Measurements from ENCODE around the gene CUL2. TPM values are rescaled to one million over a fixed set of nuclear protein-coding genes. Genes with fewer than 3 reads are reported as not detected.

CUL2 gene
- total and polyA plus RNA-seq, 2 donors (not counting 1 experiment from before 2014, with no cell fraction given) = 7.3 to 36.9 TPM

DNA sequence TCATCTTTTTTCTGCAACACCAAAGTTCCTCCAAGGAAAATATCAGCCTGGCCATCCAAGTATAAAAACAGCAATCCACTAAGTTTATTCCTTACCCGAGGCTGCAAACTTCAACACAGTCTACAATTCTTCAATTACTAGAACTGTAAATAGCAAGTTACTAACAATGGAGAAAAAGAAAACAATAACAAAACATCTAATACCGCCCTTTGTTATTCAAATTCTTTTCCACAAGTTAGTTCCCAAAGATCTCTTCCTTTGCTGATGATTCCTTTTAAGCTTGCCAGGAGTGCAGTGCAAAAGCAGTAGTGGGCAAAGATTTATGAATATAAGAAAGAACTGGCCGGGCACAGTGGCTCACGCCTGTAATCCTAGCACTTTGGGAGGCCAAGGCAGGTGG, 86.2 kb downstream of the CUL2 start:
- intact Hi-C loops (cut with micrococcal nuclease) = no loop called here
- H2AFZ ChIP-seq (ENCODE audit: insufficient read depth, low read depth, low read length, poor library complexity, severe bottlenecking) = no peak overlapping the region
- Mint-ChIP-seq H3K27ac (no peak overlapping the region), H3K9me3 (ENCODE audit: insufficient read depth) (no peaks in the 10 kb centered on the region), H3K4me3 (no peak overlapping the region), H3K27me3 (no peaks in the 10 kb centered on the region), H3K4me1 (no peaks in the 10 kb centered on the region)
- no peaks in the 10 kb centered on the region for H3K79me2 ChIP-seq (ENCODE audit: control insufficient read depth, insufficient read depth, low read length)
- ChIA-PET POLR2A (no interaction called here), CTCF (no interaction called here)
- H3K36me3 ChIP-seq (replicated peaks in 1 of 2; ENCODE audit: control extremely low read depth in 1 of 2, control insufficient read depth in 1 of 2, extremely low read depth in 1 of 2, insufficient read depth in 2 of 2, low read length in 1 of 2) = peaks cover 4 to 6% of the 10 kb centered on the region in 2 experiments
- no peak for ATAC-seq (ENCODE audit: low read depth)
- H3K9ac ChIP-seq (ENCODE audit: low read length) = no peak overlapping the region
- no peak for TF ChIP-seq EZH2 (IDR thresholded peaks at IDR 0.05; ENCODE audit: borderline replicate concordance, insufficient read depth, low read depth, low read length, poor library complexity, severe bottlenecking)
- TF ChIP-seq, protein P1, sequence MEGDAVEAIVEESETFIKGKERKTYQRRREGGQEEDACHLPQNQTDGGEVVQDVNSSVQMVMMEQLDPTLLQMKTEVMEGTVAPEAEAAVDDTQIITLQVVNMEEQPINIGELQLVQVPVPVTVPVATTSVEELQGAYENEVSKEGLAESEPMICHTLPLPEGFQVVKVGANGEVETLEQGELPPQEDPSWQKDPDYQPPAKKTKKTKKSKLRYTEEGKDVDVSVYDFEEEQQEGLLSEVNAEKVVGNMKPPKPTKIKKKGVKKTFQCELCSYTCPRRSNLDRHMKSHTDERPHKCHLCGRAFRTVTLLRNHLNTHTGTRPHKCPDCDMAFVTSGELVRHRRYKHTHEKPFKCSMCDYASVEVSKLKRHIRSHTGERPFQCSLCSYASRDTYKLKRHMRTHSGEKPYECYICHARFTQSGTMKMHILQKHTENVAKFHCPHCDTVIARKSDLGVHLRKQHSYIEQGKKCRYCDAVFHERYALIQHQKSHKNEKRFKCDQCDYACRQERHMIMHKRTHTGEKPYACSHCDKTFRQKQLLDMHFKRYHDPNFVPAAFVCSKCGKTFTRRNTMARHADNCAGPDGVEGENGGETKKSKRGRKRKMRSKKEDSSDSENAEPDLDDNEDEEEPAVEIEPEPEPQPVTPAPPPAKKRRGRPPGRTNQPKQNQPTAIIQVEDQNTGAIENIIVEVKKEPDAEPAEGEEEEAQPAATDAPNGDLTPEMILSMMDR (IDR thresholded peaks at IDR 0.05) = no peak
- no peaks in the 10 kb centered on the region for H3K4me1 ChIP-seq (ENCODE audit: control insufficient read depth in 2 of 2, insufficient read depth in 2 of 2, low read length in 2 of 2)
- no peaks in the 10 kb centered on the region for H3K27me3 ChIP-seq (replicated peaks in 1 of 4; ENCODE audit: control extremely low read depth in 1 of 4, control insufficient read depth in 3 of 4, insufficient read depth in 4 of 4, low read length in 3 of 4)
- H3K4me3 ChIP-seq (ENCODE audit: control extremely low read depth in 1 of 5, extremely low read depth in 1 of 5, insufficient read depth in 1 of 5, low read depth in 2 of 5, low read length in 4 of 5) = no peak overlapping the region
- DNase-seq = no peak
- no peaks in the 10 kb centered on the region for H3K9me3 ChIP-seq (ENCODE audit: control extremely low read depth in 1 of 3, control insufficient read depth in 2 of 3, insufficient read depth in 1 of 3, low read length in 2 of 3)
- H3K4me2 ChIP-seq (replicated peaks; ENCODE audit: low read depth, low read length, poor library complexity, severe bottlenecking) = no peak overlapping the region
- H3K27ac ChIP-seq (ENCODE audit: low read length in 2 of 2) = no peak overlapping the region
- no peaks in the 10 kb centered on the region for H4K20me1 ChIP-seq (ENCODE audit: control insufficient read depth, insufficient read depth, low read length, poor library complexity, severe bottlenecking)
- WGBS (ENCODE audit: insufficient coverage) = 100% methylated on average over 3 of the region's 4 CpGs

DNA sequence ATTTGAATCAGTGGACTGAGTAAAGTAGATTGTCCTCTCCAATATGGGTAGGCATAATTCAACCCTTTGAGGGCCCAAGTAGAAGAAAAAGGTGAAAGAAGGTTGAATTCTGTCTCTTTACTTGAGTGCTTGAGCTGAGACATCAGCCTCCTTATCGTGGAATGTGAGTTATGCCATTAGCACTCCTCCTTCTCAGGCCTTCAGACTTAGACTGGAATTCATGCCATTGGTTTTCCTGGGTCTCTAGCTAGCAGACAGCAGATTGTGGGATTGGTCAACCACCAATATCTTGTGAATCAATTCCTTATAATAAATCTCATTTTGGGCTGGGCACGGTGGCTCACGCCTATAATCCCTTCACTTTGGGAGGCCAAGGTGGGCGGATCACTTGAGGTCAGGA, 89.2 kb downstream of the CUL2 start:
- TF ChIP-seq EZH2 (IDR thresholded peaks at IDR 0.05; ENCODE audit: borderline replicate concordance, insufficient read depth, low read depth, low read length, poor library complexity, severe bottlenecking) = no peak
- TF ChIP-seq, protein P1 (IDR thresholded peaks at IDR 0.05) = no peak
- 97% methylated on average over 4 of the region's 4 CpGs for WGBS (ENCODE audit: insufficient coverage)
- H3K9ac ChIP-seq (ENCODE audit: low read length) = no peak overlapping the region

More for the DNA sequence above, 89.2 kb downstream of the CUL2 start:
- no peak overlapping the region for H3K4me2 ChIP-seq (replicated peaks; ENCODE audit: low read depth, low read length, poor library complexity, severe bottlenecking)
- H3K27me3 ChIP-seq (replicated peaks in 1 of 4; ENCODE audit: control extremely low read depth in 1 of 4, control insufficient read depth in 3 of 4, insufficient read depth in 4 of 4, low read length in 3 of 4) = no peaks in the 10 kb centered on the region
- Mint-ChIP-seq H3K27ac (no peak overlapping the region), H3K4me1 (no peaks in the 10 kb centered on the region), H3K9me3 (ENCODE audit: insufficient read depth) (no peaks in the 10 kb centered on the region), H3K27me3 (no peaks in the 10 kb centered on the region), H3K4me3 (no peak overlapping the region)
- H2AFZ ChIP-seq (ENCODE audit: insufficient read depth, low read depth, low read length, poor library complexity, severe bottlenecking) = no peak overlapping the region
- ATAC-seq (ENCODE audit: low read depth) = no peak
- DNase-seq = no peak
- ChIA-PET POLR2A (no interaction called here), CTCF (interaction anchor here (0.6 kb wide), 1 partner anchor 102 kb away, joined by 4 read pairs; no protein-coding TSS in a partner anchor)
- H3K27ac ChIP-seq (ENCODE audit: low read length in 2 of 2) = no peak overlapping the region
- intact Hi-C loops (cut with micrococcal nuclease) = no loop called here
- H3K79me2 ChIP-seq (ENCODE audit: control insufficient read depth, insufficient read depth, low read length) = no peaks in the 10 kb centered on the region
- no peaks in the 10 kb centered on the region for H4K20me1 ChIP-seq (ENCODE audit: control insufficient read depth, insufficient read depth, low read length, poor library complexity, severe bottlenecking)
- H3K4me1 ChIP-seq (ENCODE audit: control insufficient read depth in 2 of 2, insufficient read depth in 2 of 2, low read length in 2 of 2) = no peaks in the 10 kb centered on the region
- peaks cover 0 to 3% of the 10 kb centered on the region in 2 experiments for H3K36me3 ChIP-seq (replicated peaks in 1 of 2; ENCODE audit: control extremely low read depth in 1 of 2, control insufficient read depth in 1 of 2, extremely low read depth in 1 of 2, insufficient read depth in 2 of 2, low read length in 1 of 2)
- H3K4me3 ChIP-seq (ENCODE audit: control extremely low read depth in 1 of 5, extremely low read depth in 1 of 5, insufficient read depth in 1 of 5, low read depth in 2 of 5, low read length in 4 of 5) = no peak overlapping the region
- H3K9me3 ChIP-seq (ENCODE audit: control extremely low read depth in 1 of 3, control insufficient read depth in 2 of 3, insufficient read depth in 1 of 3, low read length in 2 of 3) = no peaks in the 10 kb centered on the region

Measured in B cell (primary cell).